PC-3 (cell line): ENCODE measurements around the gene SELPLG. TPM values are rescaled to one million over a fixed set of nuclear protein-coding genes. Genes with fewer than 3 reads are reported as not detected.

Experiments
- ATAC-seq: fragments of 200-7000 bp; cut with Tn5 transposase; 2 replicates; pipeline ENCODE4 v1.9.1; 2020; ENCODE audit warnings: mild to moderate bottlenecking, moderate library complexity
- BruUV-seq: library from RNA; stranded (reverse); fragments of 400-500 nt; replicated peaks from 2 replicates; lab custom pipeline; 2021; lab: Mats Ljungman, UMichigan
- CTCF ChIA-PET: fragments of 300-600 bp; sonication (Branson Sonifier 250); formaldehyde crosslinking; loops from one replicate; lab custom pipeline; 2022; ENCODE audit warnings: antibody characterized with exemption; lab: Charles Lee
- POLR2A ChIA-PET: fragments of 300-600 bp; sonication (Branson Sonifier 250); formaldehyde crosslinking; loops from one replicate; lab custom pipeline; 2022; ENCODE audit warnings: antibody characterized with exemption; ENCODE audit not compliant: unreplicated experiment; lab: Charles Lee
- DNase-seq: peaks from one replicate; pipeline ENCODE4 v3.0.0-alpha.2; 2015
- H2AFZ ChIP-seq: fragments of 300-600 bp; sonication (generic); 2 replicates; pipeline ENCODE4 v1.6.0; 2016; ENCODE audit warnings: antibody characterized with exemption, low read length
- H3F3A ChIP-seq: fragments of 300-600 bp; sonication (generic); one replicate; pipeline ENCODE4 v1.6.0; 2017; ENCODE audit warnings: antibody characterized with exemption, low read length, control low read depth, mild to moderate bottlenecking; ENCODE audit not compliant: unreplicated experiment
- H3K27ac ChIP-seq: fragments of 300-600 bp; sonication (generic); 2 replicates; pipeline ENCODE4 v1.5.1; 2016; ENCODE audit warnings: mild to moderate bottlenecking, low read length
- H3K27me3 ChIP-seq: fragments of 300-600 bp; sonication (generic); 2 replicates; pipeline ENCODE4 v1.6.1; 2016; ENCODE audit warnings: low read length, mixed read lengths
- H3K36me3 ChIP-seq: fragments of 300-600 bp; sonication (generic); 2 replicates; pipeline ENCODE4 v1.6.1; 2016; ENCODE audit warnings: low read depth, mixed run types, low read length, mixed read lengths
- H3K4me1 ChIP-seq: fragments of 300-600 bp; sonication (generic); 2 replicates; pipeline ENCODE4 v1.5.1; 2016; ENCODE audit warnings: low read length; ENCODE audit not compliant: insufficient read depth
- H3K4me2 ChIP-seq: fragments of 300-600 bp; sonication (generic); 2 replicates; pipeline ENCODE4 v1.6.0; 2016; ENCODE audit warnings: low read length
- H3K4me3 ChIP-seq: fragments of 300-600 bp; sonication (generic); 2 replicates; pipeline ENCODE4 v1.5.1; 2016; ENCODE audit warnings: mild to moderate bottlenecking, low read length, mixed read lengths
- H3K79me2 ChIP-seq: fragments of 300-600 bp; sonication (generic); 2 replicates; pipeline ENCODE4 v1.6.1; 2017; ENCODE audit warnings: low read length, mixed read lengths
- H3K9ac ChIP-seq: fragments of 300-600 bp; sonication (generic); 2 replicates; pipeline ENCODE4 v1.6.0; 2016; ENCODE audit warnings: mild to moderate bottlenecking, low read length
- H3K9me2 ChIP-seq: fragments of 300-600 bp; sonication (generic); replicated peaks from 2 replicates; pipeline ENCODE4 v1.6.1; 2016; ENCODE audit warnings: mixed run types, low read length, mixed read lengths
- H3K9me3 ChIP-seq: fragments of 300-600 bp; sonication (generic); 2 replicates; pipeline ENCODE4 v1.6.1; 2016; ENCODE audit warnings: low read length, mixed read lengths
- H4K20me1 ChIP-seq: fragments of 300-600 bp; sonication (generic); 2 replicates; pipeline ENCODE4 v1.6.1; 2016; ENCODE audit warnings: low read length, mixed read lengths
- CTCF ChIP-seq: fragments of 300-600 bp; sonication (generic); conservative IDR thresholded peaks from 2 replicates; pipeline ENCODE4 v1.5.1; 2017; ENCODE audit warnings: antibody characterized with exemption, low read depth, mild to moderate bottlenecking, low read length
- EZH2 ChIP-seq: fragments of 300-600 bp; sonication (generic); IDR thresholded peaks from one replicate; pipeline ENCODE4 v1.6.1; 2017; ENCODE audit warnings: antibody characterized with exemption, mild to moderate bottlenecking, low read length; ENCODE audit not compliant: unreplicated experiment
- EZH2phosphoT487 ChIP-seq: fragments of 300-600 bp; sonication (generic); IDR thresholded peaks from 2 replicates; pipeline ENCODE4 v1.6.1; 2018; ENCODE audit warnings: mild to moderate bottlenecking, antibody characterized with exemption, low read length, borderline replicate concordance
- intact Hi-C: fragments of 100-400 bp; cut with micrococcal nuclease; formaldehyde crosslinking; loops from 2 replicates; pipeline ENCODE4 v1.9.0; 2023
- total RNA-seq: library from RNA; depleted of rRNA; stranded (reverse); fragments of >200 nt; gene quantifications from 2 replicates; pipeline ENCODE4 v1.2.3, GENCODE V29; 2014

Gene SELPLG
- total RNA-seq, 1 experiment from 2014 or later: 0.73 TPM

DNA sequence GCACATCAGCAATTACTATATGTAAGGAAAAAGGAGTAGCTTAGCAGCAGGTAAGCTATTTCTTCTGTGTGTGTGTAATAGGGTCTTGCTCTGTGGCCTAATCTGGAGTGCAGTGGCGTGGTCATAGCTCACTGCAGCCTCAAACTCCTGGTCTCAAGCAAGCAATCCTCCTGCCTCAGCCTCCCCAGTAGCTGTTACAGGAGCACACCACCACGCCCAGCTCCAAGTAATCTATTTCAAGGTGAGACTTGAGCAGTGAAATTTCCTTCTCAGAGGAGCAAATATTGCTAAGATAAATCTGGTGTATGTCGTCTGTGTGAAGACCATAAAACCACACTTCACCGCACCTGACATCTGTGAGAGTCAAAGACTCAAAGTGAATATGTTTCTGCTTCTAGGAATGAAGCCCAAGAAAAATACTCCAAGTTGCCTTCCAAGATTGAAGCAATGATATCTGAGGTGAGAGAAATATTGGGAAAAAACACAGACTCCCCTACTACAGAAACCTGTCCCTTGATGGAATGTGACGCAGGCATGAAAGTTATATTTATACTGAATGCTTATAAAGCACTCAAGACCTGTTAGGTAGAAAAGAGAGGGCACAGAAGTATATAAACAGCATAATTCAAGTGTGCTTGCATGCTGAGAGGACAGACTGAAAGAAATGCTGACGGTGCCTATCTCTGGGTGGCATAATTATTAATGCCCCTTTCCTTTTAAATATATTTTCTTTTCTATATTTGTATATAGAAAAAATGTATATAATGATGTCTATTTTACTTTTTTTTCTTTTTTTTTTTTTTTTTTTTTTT, 2.5 kb upstream of the SELPLG start:
- Histone ChIP-seq H3K79me2 (no peaks in the 10 kb centered on the region), H3K9ac (no peak overlapping the region), H4K20me1 (no peaks in the 10 kb centered on the region), H3K9me3 (no peaks in the 10 kb centered on the region), H3K4me1 (peaks cover 11% of the 10 kb centered on the region), H3F3A (peaks cover under 1% of the 10 kb centered on the region), H3K4me3 (no peak overlapping the region), H3K9me2 (no peaks in the 10 kb centered on the region), H2AFZ (no peak overlapping the region), H3K27me3 (no peaks in the 10 kb centered on the region), H3K27ac (no peak overlapping the region), H3K4me2 (no peak overlapping the region), H3K36me3 (no peaks in the 10 kb centered on the region)
- no peak for TF ChIP-seq CTCF
- TF ChIP-seq EZH2: no peak
- no peak for TF ChIP-seq EZH2phosphoT487
- POLR2A ChIA-PET: no interaction called here
- BruUV-seq: no TSS peak
- DNase-seq (no peak), ATAC-seq (no peak)
- intact Hi-C loops: no loop called here
- CTCF ChIA-PET: no interaction called here

GRCh38 chr12:108635201-108635996, 1.7 kb upstream of the SELPLG start:
- BruUV-seq: no TSS peak
- intact Hi-C loops: no loop called here
- Histone ChIP-seq H3F3A (peaks cover 5% of the 10 kb centered on the region), H3K27me3 (no peaks in the 10 kb centered on the region), H3K9ac (no peak overlapping the region), H3K4me3 (no peak overlapping the region), H4K20me1 (no peaks in the 10 kb centered on the region), H3K79me2 (no peaks in the 10 kb centered on the region), H3K27ac (no peak overlapping the region), H3K9me3 (no peaks in the 10 kb centered on the region), H3K4me1 (peaks cover 18% of the 10 kb centered on the region), H3K4me2 (no peak overlapping the region), H3K36me3 (no peaks in the 10 kb centered on the region), H3K9me2 (no peaks in the 10 kb centered on the region), H2AFZ (no peak overlapping the region)
- ChIA-PET POLR2A (no interaction called here), CTCF (no interaction called here)
- DNase-seq: no peak
- TF ChIP-seq EZH2phosphoT487: no peak
- no peak for TF ChIP-seq EZH2
- TF ChIP-seq CTCF: no peak
- ATAC-seq: no peak
